ENCODE data around the gene ZGPAT. TPM values are rescaled to one million over a fixed set of nuclear protein-coding genes. Genes with fewer than 3 reads are reported as not detected.

Gene ZGPAT
- total and polyA plus RNA-seq, 2 of the 8 experiments (the other 6 are each of a cell fraction or from before 2014, with no cell fraction given) = 14.5 to 21.4 TPM

DNA sequence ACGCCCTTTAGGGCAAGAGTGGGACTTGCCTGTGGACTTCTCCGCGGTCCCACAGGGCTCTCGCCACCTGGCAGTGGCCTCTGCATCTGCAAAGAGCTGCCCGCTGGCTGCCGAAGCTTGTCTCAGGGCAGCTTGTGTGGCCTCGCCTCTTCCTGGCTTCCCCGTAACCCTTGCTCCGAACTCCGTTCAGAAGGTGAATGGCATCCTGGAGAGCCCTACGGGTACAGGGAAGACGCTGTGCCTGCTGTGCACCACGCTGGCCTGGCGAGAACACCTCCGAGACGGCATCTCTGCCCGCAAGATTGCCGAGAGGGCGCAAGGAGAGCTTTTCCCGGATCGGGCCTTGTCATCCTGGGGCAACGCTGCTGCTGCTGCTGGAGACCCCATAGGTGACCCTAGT lies 46.7 kb upstream of the ZGPAT start:
- H3K23me2 ChIP-seq (ENCODE audit: low read depth, low read length) = peaks cover 9% of the 10 kb centered on the region
- no peak overlapping the region for H4K8ac ChIP-seq (ENCODE audit: extremely low read depth, insufficient read depth, low read length)
- no peak overlapping the region for H3K27ac ChIP-seq (ENCODE audit: low read depth, low read length)
- 92% methylated on average over 22 of the region's 22 CpGs; no CpG with 5 or more reads in 1 of the 2 experiments for WGBS, 2 experiments (ENCODE audit: extremely low coverage in 1 of 2, insufficient coverage in 1 of 2, insufficient read length in 1 of 2, insufficient replicate concordance in 2 of 2, low coverage in 1 of 2, low lambda C conversion rate in 2 of 2, missing lambda C conversion rate in 1 of 2)
- CTCF ChIA-PET (ENCODE audit: partially characterized antibody) = interaction anchor here (0.7 to 0.9 kb wide), 2 partner anchors 46 to 75 kb away, joined by 3 read pairs; no protein-coding TSS in a partner anchor
- H3K56ac ChIP-seq (replicated peaks; ENCODE audit: insufficient read length, low read depth, low read length) = no peak overlapping the region
- POLR2A ChIA-PET (ENCODE audit: partially characterized antibody) = interaction anchor here (1.0 to 1.4 kb wide), 5 partner anchors 8 to 47 kb away, joined by 3 to 5 read pairs (median 3); partner anchors contain the start of gene STMN3
- no peak overlapping the region for H3K18ac ChIP-seq (ENCODE audit: extremely low read depth, low read length)
- H3K4me3 ChIP-seq (ENCODE audit: extremely low read depth in 1 of 4, insufficient read depth in 2 of 4, low read depth in 3 of 4, low read length in 4 of 4) = no peak overlapping the region
- H3K4me2 ChIP-seq (ENCODE audit: insufficient read depth in 1 of 2, low read depth in 2 of 2, low read length in 2 of 2) = no peak overlapping the region
- no peaks in the 10 kb centered on the region for H3K9me3 ChIP-seq (ENCODE audit: insufficient read depth in 2 of 2, low read depth in 1 of 2, low read length in 1 of 2)
- no peak overlapping the region for H2BK20ac ChIP-seq (ENCODE audit: low read length)
- no peaks in the 10 kb centered on the region; the same call in 1 of the 2 replicates for H3K79me1 ChIP-seq (ENCODE audit: low read depth, low read length)
- no peak overlapping the region for H3K23ac ChIP-seq (ENCODE audit: insufficient read length)
- H3K4me1 ChIP-seq (replicated peaks in 1 of 4; ENCODE audit: control insufficient read depth in 3 of 4, insufficient read depth in 4 of 4, low read length in 3 of 4) = peaks cover 0 to 9% (median 6%) of the 10 kb centered on the region in 4 experiments; a peak in 5 of 7 replicates
- peaks cover 0 to 9% of the 10 kb centered on the region in 2 experiments; a peak in 1 of 4 replicates for H3K79me2 ChIP-seq (ENCODE audit: control insufficient read depth in 1 of 2, insufficient read depth in 2 of 2, low read length in 2 of 2)
- no peak overlapping the region for H2BK120ac ChIP-seq (replicated peaks; ENCODE audit: low read depth, low read length)
- H4K20me1 ChIP-seq (replicated peaks in 1 of 2; ENCODE audit: control insufficient read depth in 1 of 2, insufficient read depth in 2 of 2, low read length in 2 of 2) = peaks cover 5 to 10% of the 10 kb centered on the region in 2 experiments
- no peak for DNase-seq (ENCODE audit: low read depth in 1 of 2, low spot score in 2 of 2)
- no peak overlapping the region for H2BK12ac ChIP-seq (ENCODE audit: low read depth, low read length)
- peaks cover 0 to 15% (median 6%) of the 10 kb centered on the region in 4 experiments; a peak in 6 of 8 replicates for H3K36me3 ChIP-seq (ENCODE audit: control insufficient read depth in 2 of 4, insufficient read depth in 4 of 4, low read length in 3 of 4)
- H4K5ac ChIP-seq (ENCODE audit: insufficient read length, low read depth, low read length) = no peak overlapping the region
- H2AFZ ChIP-seq (ENCODE audit: low read length) = no peak overlapping the region
- H2BK5ac ChIP-seq (ENCODE audit: low read depth, low read length) = no peak overlapping the region
- no peak overlapping the region for H4K91ac ChIP-seq (replicated peaks; ENCODE audit: insufficient read length, low read length)
- no peak overlapping the region for H2BK15ac ChIP-seq (ENCODE audit: low read length)
- H2AK5ac ChIP-seq (ENCODE audit: low read depth, low read length) = no peak overlapping the region
- H3K14ac ChIP-seq (ENCODE audit: insufficient read length) = no peak overlapping the region
- H3K9ac ChIP-seq (replicated peaks in 1 of 4; ENCODE audit: extremely low read depth in 1 of 4, low read depth in 3 of 4, low read length in 3 of 4) = no peak overlapping the region
- TF ChIP-seq SP1 (IDR thresholded peaks at IDR 0.05; ENCODE audit: low read depth, low read length) = no peak
- TF ChIP-seq, protein P1, sequence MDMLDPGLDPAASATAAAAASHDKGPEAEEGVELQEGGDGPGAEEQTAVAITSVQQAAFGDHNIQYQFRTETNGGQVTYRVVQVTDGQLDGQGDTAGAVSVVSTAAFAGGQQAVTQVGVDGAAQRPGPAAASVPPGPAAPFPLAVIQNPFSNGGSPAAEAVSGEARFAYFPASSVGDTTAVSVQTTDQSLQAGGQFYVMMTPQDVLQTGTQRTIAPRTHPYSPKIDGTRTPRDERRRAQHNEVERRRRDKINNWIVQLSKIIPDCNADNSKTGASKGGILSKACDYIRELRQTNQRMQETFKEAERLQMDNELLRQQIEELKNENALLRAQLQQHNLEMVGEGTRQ (IDR thresholded peaks at IDR 0.05; ENCODE audit: low read length) = no peak
- TF ChIP-seq, protein P2, sequence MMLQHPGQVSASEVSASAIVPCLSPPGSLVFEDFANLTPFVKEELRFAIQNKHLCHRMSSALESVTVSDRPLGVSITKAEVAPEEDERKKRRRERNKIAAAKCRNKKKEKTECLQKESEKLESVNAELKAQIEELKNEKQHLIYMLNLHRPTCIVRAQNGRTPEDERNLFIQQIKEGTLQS (IDR thresholded peaks at IDR 0.05; ENCODE audit: insufficient read depth, low read depth, low read length) = no peak
- TF ChIP-seq TCF12 (IDR thresholded peaks at IDR 0.05; ENCODE audit: low read depth, low read length) = no peak
- TF ChIP-seq CHD1 (IDR thresholded peaks at IDR 0.05; ENCODE audit: low read depth, low read length) = no peak
- TF ChIP-seq ASH2L (IDR thresholded peaks at IDR 0.05; ENCODE audit: low read length) = no peak
- TF ChIP-seq, protein P3, sequence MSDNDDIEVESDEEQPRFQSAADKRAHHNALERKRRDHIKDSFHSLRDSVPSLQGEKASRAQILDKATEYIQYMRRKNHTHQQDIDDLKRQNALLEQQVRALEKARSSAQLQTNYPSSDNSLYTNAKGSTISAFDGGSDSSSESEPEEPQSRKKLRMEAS (IDR thresholded peaks at IDR 0.05) = no peak
- no peak for FAIRE-seq
- H3K27me3 ChIP-seq (replicated peaks in 1 of 4; ENCODE audit: control insufficient read depth in 3 of 4, extremely low read depth in 1 of 4, insufficient read depth in 3 of 4, low read length in 3 of 4) = no peaks in the 10 kb centered on the region
- H3K4ac ChIP-seq (replicated peaks; ENCODE audit: insufficient read length, low read depth, low read length) = no peak overlapping the region

All from H1 (cell line).